Suprapubic skin (tissue), 4 donors: ENCODE results near the gene KRT25. TPM values are rescaled to one million over a fixed set of nuclear protein-coding genes. Genes with fewer than 3 reads are reported as not detected.

Source experiments
- DNase-seq, 2 donors: peaks; one replicate each; pipeline ENCODE4 v3.0.0-alpha.2; 2019; ENCODE audit warnings: low spot score in 2 of 2
- H3K27ac ChIP-seq: fragments of 200-600 bp; sonication (generic); one replicate; pipeline ENCODE4 v1.5.1; 2019
- H3K27me3 ChIP-seq: fragments of 200-600 bp; sonication (generic); one replicate; pipeline ENCODE4 v1.5.1; 2019
- H3K36me3 ChIP-seq: fragments of 200-600 bp; sonication (generic); one replicate; pipeline ENCODE4 v1.5.1; 2019
- H3K4me1 ChIP-seq: fragments of 200-600 bp; sonication (generic); one replicate; pipeline ENCODE4 v1.5.1; 2019
- H3K4me3 ChIP-seq: fragments of 200-600 bp; sonication (generic); one replicate; pipeline ENCODE4 v1.5.1; 2019; ENCODE audit warnings: mild to moderate bottlenecking
- H3K9me3 ChIP-seq: fragments of 200-600 bp; sonication (generic); one replicate; pipeline ENCODE4 v1.5.1; 2019
- EP300 ChIP-seq: sonication (generic); formaldehyde crosslinking; IDR thresholded peaks from one replicate; pipeline ENCODE4 v1.6.1; 2017; ENCODE audit warnings: antibody characterized with exemption
- POLR2A ChIP-seq, 2 donors: fragments of 450-650 bp; IDR thresholded peaks; one replicate each; pipeline ENCODE4 v1.6.1; 2017; ENCODE audit warnings: antibody characterized with exemption in 2 of 2, mild to moderate bottlenecking in 2 of 2, moderate library complexity in 2 of 2
- POLR2AphosphoS5 ChIP-seq, 3 donors: sonication (generic); formaldehyde crosslinking; IDR thresholded peaks; one replicate each; pipeline ENCODE4 v1.6.1; 2017; ENCODE audit warnings: antibody characterized with exemption in 3 of 3
- WGBS: methylation state at CpG from one replicate; pipeline ENCODE4 v1.1.5; 2018; 5-methylcytosine and 5-hydroxymethylcytosine counted together
- total RNA-seq, 4 donors: library from RNA; depleted of rRNA; stranded (reverse); fragments of >200 nt; gene quantifications; one replicate each; pipeline ENCODE4 v1.1.0, GENCODE V29; 2016
- TF ChIP-seq, protein P1 (sequence below), 2 donors: fragments of 200-600 bp in 1 of 2; fragments of 450-650 bp in 1 of 2; sonication (generic) in 1 of 2; IDR thresholded peaks; one replicate each; pipeline ENCODE4 v1.5.1; 2016 to 2019; ENCODE audit warnings: antibody characterized with exemption in 2 of 2, mild to moderate bottlenecking in 1 of 2, moderate library complexity in 1 of 2

KRT25 gene
- total RNA-seq, 4 donors from 2014 or later: 8.7 to 383 (median 119) TPM

DNA sequence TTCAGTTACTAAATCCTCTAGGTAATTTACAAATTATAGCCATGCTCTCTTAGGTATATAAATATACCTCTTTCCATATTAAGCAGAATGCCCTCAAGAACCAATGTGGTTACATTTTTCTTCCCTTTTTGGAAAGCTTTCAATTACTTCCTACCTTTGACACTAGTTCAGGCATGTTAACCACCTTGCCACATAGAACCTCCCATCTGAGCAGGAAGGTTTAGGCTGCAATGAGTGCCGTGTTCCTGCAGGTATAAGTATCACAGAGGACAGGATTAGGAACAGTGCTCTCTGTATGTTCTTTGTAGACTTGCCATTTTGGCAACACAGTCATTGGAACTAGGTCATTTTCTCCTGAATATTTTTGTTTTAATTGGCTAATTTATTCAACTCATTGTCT is 20.1 kb downstream of the KRT25 start:
- Histone ChIP-seq H3K27ac (no peak overlapping the region), H3K4me3 (no peak overlapping the region), H3K27me3 (no peaks in the 10 kb centered on the region), H3K36me3 (no peaks in the 10 kb centered on the region), H3K4me1 (peaks cover 6% of the 10 kb centered on the region), H3K9me3 (no peaks in the 10 kb centered on the region)
- DNase-seq: no peak
- TF ChIP-seq POLR2A (IDR thresholded peaks at IDR 0.05) (no peak), POLR2AphosphoS5 (IDR thresholded peaks at IDR 0.05) (no peak), EP300 (no peak)
- TF ChIP-seq, protein P1, sequence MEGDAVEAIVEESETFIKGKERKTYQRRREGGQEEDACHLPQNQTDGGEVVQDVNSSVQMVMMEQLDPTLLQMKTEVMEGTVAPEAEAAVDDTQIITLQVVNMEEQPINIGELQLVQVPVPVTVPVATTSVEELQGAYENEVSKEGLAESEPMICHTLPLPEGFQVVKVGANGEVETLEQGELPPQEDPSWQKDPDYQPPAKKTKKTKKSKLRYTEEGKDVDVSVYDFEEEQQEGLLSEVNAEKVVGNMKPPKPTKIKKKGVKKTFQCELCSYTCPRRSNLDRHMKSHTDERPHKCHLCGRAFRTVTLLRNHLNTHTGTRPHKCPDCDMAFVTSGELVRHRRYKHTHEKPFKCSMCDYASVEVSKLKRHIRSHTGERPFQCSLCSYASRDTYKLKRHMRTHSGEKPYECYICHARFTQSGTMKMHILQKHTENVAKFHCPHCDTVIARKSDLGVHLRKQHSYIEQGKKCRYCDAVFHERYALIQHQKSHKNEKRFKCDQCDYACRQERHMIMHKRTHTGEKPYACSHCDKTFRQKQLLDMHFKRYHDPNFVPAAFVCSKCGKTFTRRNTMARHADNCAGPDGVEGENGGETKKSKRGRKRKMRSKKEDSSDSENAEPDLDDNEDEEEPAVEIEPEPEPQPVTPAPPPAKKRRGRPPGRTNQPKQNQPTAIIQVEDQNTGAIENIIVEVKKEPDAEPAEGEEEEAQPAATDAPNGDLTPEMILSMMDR (IDR thresholded peaks at IDR 0.05): no peak
- 44% methylated on average over 1 of the region's 1 CpG for WGBS

DNA sequence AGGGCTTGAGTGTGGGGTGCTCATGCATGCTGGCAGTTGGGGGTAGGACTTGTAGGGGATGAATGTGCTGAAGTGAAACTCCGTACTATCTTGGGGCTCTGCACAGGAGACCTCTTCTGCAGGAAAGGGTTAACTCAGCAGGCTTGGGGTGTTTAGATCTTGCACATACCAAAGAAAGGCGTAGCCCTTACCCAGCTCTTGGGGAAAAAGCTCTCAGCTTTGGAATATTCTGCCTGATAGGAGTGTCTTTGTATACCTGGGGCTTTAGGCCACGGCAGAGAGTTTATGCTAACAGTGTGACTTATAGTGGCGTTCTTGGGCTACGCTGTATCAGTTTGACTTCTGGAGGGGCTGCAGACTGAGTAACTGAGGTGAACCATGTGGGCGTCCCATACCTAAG is 21.1 kb downstream of the KRT25 start:
- H3K36me3 ChIP-seq: no peaks in the 10 kb centered on the region
- 52% methylated on average over 6 of the region's 6 CpGs for WGBS
- no peaks in the 10 kb centered on the region for H3K27me3 ChIP-seq
- no peak overlapping the region for H3K4me3 ChIP-seq
- no peak overlapping the region for H3K27ac ChIP-seq
- H3K4me1 ChIP-seq: peaks cover 6% of the 10 kb centered on the region
- TF ChIP-seq EP300 (no peak), POLR2A (IDR thresholded peaks at IDR 0.05) (no peak), POLR2AphosphoS5 (IDR thresholded peaks at IDR 0.05) (no peak)
- TF ChIP-seq, protein P1 (IDR thresholded peaks at IDR 0.05): no peak
- H3K9me3 ChIP-seq: no peaks in the 10 kb centered on the region
- DNase-seq: no peak

DNA sequence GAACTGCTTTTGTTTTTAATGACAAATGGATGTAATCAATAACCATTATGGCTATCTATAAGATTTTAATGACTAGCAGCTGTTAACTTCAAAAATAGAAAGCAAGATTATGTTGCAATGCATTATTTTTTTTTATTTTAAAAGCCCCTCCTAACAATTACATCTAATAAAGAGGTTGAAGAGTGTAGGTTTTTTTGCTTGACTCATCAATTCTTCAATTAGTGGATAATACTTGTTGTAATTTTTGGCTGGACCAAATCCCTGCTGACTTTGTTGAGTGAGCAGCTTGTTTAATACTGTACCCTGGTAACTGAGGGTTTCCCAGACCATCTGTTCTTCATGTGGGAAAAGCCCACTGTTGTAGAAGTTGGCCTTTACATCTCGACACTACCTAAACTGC is 24.2 kb downstream of the KRT25 start:
- Histone ChIP-seq H3K4me1 (peaks cover 6% of the 10 kb centered on the region), H3K36me3 (no peaks in the 10 kb centered on the region), H3K27ac (no peak overlapping the region), H3K4me3 (no peak overlapping the region), H3K9me3 (no peaks in the 10 kb centered on the region), H3K27me3 (no peaks in the 10 kb centered on the region)
- DNase-seq: no peak
- WGBS: 61% methylated on average over 1 of the region's 1 CpG
- TF ChIP-seq, protein P1 (IDR thresholded peaks at IDR 0.05): no peak
- TF ChIP-seq EP300: no peak
- no peak for TF ChIP-seq POLR2A (IDR thresholded peaks at IDR 0.05)
- TF ChIP-seq POLR2AphosphoS5 (IDR thresholded peaks at IDR 0.05): no peak

DNA sequence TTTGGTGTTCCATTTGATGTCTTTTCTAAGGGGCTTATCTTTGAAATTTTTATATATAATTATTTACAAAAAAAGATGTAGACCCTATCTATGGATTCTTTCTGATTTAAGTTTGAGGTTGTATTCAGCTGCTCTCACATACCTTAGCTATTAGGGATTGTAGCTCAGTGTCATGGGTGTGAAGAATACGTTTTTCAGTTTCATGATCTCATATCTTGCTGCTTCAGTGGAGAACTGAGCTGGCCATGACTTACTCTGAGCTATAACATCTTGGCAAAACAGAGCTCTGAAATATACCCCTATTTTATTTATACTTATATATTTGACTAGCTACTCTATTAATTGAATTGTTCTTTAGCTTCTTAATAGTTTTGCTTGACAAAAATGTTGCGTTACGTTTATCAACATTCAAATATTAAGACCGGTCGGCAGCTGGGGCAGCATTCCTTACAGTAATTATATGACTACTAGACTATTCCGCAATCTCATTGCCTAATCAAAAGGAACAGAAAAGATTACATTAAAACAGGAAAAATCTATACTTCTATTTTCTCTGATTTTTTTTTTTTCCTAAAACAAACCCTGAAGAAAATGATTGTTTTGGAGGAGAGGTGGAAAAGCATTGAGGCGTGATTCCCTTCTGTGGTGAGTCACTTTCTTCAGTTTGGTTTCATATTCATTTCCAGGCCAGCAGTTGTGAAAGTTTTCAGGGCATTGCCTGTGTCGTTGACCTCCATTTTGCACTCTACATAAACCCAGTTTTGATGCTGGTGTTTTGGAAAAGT is 27.5 kb downstream of the KRT25 start:
- DNase-seq: no peak
- no peaks in the 10 kb centered on the region for H3K27me3 ChIP-seq
- H3K4me1 ChIP-seq: no peaks in the 10 kb centered on the region
- no peak overlapping the region for H3K27ac ChIP-seq
- H3K9me3 ChIP-seq: no peaks in the 10 kb centered on the region
- 56% methylated on average over 8 of the region's 8 CpGs for WGBS
- H3K4me3 ChIP-seq: no peak overlapping the region
- no peaks in the 10 kb centered on the region for H3K36me3 ChIP-seq
- no peak for TF ChIP-seq EP300
- no peak for TF ChIP-seq POLR2AphosphoS5 (IDR thresholded peaks at IDR 0.05)
- TF ChIP-seq, protein P1 (IDR thresholded peaks at IDR 0.05): no peak
- TF ChIP-seq POLR2A (IDR thresholded peaks at IDR 0.05): no peak

GRCh38 chr17:40726919-40727318 is 28.2 kb downstream of the KRT25 start:
- no peak for TF ChIP-seq EP300
- no peak for TF ChIP-seq POLR2A (IDR thresholded peaks at IDR 0.05)
- TF ChIP-seq POLR2AphosphoS5 (IDR thresholded peaks at IDR 0.05): no peak
- TF ChIP-seq, protein P1 (IDR thresholded peaks at IDR 0.05): no peak
- no peak for DNase-seq
- WGBS: 55% methylated on average over 2 of the region's 2 CpGs
- H3K4me3 ChIP-seq: no peak overlapping the region
- no peaks in the 10 kb centered on the region for H3K4me1 ChIP-seq
- no peaks in the 10 kb centered on the region for H3K9me3 ChIP-seq
- H3K36me3 ChIP-seq: no peaks in the 10 kb centered on the region
- H3K27ac ChIP-seq: no peak overlapping the region
- H3K27me3 ChIP-seq: no peaks in the 10 kb centered on the region
